ENCODE results near the gene TCF4.

TCF4 gene

GRCh38 chr18:55421615-55422419, 166.2 kb downstream of the TCF4 start:
- H3K4me3 ChIP-seq (ENCODE audit: low read length): peak overlapping the region; percentile 58

DNA sequence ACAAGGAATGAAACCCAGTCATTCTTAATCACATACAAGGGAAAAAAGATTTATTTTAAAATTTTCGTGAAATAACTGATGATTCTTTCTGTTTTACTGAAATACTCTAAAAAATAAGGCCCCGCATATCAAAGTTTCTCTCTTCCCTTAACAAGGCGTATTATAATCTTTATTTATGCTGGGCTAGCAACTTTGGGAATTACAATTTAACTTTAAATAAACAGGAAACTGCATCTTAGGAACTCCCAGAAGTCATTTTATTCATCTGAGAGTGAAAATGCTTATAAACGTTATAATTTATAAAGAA, 166.7 kb downstream of the TCF4 start:
- no peak for DNase-seq (ENCODE audit: low read depth)
- peak overlapping the region; percentile 58 for H3K4me3 ChIP-seq (ENCODE audit: low read length)
- TF ChIP-seq, protein P1, sequence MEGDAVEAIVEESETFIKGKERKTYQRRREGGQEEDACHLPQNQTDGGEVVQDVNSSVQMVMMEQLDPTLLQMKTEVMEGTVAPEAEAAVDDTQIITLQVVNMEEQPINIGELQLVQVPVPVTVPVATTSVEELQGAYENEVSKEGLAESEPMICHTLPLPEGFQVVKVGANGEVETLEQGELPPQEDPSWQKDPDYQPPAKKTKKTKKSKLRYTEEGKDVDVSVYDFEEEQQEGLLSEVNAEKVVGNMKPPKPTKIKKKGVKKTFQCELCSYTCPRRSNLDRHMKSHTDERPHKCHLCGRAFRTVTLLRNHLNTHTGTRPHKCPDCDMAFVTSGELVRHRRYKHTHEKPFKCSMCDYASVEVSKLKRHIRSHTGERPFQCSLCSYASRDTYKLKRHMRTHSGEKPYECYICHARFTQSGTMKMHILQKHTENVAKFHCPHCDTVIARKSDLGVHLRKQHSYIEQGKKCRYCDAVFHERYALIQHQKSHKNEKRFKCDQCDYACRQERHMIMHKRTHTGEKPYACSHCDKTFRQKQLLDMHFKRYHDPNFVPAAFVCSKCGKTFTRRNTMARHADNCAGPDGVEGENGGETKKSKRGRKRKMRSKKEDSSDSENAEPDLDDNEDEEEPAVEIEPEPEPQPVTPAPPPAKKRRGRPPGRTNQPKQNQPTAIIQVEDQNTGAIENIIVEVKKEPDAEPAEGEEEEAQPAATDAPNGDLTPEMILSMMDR (conservative IDR thresholded peaks at IDR 0.05; ENCODE audit: low read length): no peak

More at GRCh38 chr18:55421615-55422419, 166.2 kb downstream of the TCF4 start:
- TF ChIP-seq, protein P1 (conservative IDR thresholded peaks at IDR 0.05; ENCODE audit: low read length): no peak
- DNase-seq (ENCODE audit: low read depth): peak; percentile 78

DNA sequence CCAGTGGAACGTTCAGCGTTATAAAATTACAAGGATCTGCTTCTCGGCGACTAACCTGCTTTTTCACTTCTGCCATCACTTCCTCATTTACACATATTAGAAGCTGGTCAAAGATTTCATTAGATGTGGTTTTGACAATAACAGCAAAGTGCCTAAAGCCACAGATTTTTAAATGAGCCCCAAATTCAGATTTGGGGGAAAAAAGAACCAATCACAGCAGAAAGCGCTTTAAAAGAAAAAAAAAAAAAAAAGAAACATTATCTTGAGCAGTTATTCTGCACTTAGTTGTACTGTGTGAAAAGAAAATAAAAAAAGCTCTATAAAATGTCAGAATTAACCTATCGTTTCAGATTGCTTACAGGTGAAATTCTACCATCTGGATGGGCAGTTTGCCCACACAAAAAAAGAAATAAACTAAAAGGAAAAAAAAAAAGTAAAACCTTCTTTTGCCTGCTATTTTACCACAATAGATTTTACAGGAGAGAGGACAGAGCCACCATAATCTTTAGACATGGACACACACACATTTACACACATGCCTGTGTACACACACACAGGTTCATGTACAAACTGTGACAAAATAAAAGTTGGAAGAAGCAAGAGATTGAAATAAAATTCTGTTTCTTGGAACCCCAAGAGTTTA, 167.2 kb downstream of the TCF4 start:
- TF ChIP-seq, protein P1 (conservative IDR thresholded peaks at IDR 0.05; ENCODE audit: low read length): no peak
- no peak for DNase-seq (ENCODE audit: low read depth)
- H3K4me3 ChIP-seq (ENCODE audit: low read length): peak overlapping the region; percentile 58

DNA sequence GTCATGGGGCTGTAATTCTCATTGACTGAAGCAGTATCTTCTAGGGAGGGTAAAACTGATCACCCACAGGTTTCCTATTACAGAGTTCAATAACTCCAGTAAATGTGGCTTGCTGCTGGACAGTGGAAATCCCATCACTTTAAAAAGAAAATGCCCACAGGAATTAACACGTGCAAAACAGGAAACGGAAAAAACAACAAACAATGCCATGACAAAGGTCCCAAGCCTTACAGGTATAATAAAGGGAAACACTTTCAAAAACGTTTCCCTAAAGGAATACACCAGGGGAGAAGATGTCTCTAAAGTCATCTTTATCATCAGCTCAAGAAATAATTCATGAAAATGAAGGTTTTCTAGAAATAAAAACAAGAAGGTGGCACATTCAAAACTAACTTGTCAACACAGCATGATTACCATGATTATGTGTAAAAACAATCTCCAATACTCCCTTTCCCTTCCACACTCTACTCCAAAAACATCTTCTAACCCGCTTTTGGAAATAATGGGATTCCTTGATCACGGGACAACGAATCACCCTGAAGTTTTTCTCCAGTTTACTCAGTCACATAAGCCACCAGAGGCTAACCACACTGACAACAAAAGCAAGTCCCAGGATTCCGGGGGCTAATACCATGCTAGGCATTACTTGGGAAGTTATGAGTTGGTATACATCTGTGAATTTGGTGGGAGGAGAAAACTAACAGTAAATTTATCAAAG, 167.9 kb downstream of the TCF4 start:
- peak; percentile 50 for DNase-seq (ENCODE audit: low read depth)
- TF ChIP-seq, protein P1 (conservative IDR thresholded peaks at IDR 0.05; ENCODE audit: low read length): no peak
- peak overlapping the region; percentile 58 for H3K4me3 ChIP-seq (ENCODE audit: low read length)

- TF ChIP-seq, protein P1 (conservative IDR thresholded peaks at IDR 0.05; ENCODE audit: low read length): no peak
- peak overlapping the region; percentile 58; the same call in 1 of the 2 replicates for H3K4me3 ChIP-seq (ENCODE audit: low read length)
- DNase-seq (ENCODE audit: low read depth): peak; percentile 76
Observed at GRCh38 chr18:55419132-55419946, 168.7 kb downstream of the TCF4 start.

DNA sequence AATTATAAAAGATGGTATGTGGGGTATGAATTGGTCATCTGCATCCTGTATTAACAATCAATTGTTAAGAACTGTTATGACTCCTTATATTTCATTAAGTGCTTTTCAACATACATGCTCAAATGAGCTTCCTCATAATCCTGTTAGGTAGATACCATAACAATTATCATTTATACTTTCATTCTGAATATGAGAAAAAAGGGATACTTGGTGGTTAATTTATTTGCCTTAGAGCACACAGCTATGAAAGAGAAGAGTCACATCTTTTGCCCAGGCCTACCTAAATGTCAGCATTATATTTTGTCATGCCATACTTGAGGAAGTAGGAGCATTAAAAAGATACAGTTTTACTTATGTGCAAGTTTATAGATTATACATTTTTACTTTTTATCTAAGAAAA, 169.6 kb downstream of the TCF4 start:
- TF ChIP-seq, protein P1 (conservative IDR thresholded peaks at IDR 0.05; ENCODE audit: low read length): no peak
- no peak overlapping the region for H3K4me3 ChIP-seq (ENCODE audit: low read length)
- DNase-seq (ENCODE audit: low read depth): no peak

All from AG10803 (cell line).